ENCODE measurements around the gene EIF4ENIF1.
A peak's percentile ranks its signal among the peaks of the same experiment; 100 is the strongest.
"Not testable (repeated sequence)": the region's sequence is repeated elsewhere in the genome, so short reads cannot be mapped to it uniquely, and the experiment has no call there.

EIF4ENIF1 gene

GRCh38 chr22:31489632-31490495, at the start of gene EIF4ENIF1:
EIF4ENIF1 (minus strand) TSS chr22:31489842; CDS start chr22:31488718, 1,124 bp downstream.
- peak; percentile 79 for DNase-seq

- no peak for DNase-seq
Measured at GRCh38 chr22:31538815-31539214, 49.2 kb upstream of the EIF4ENIF1 start.

- DNase-seq = no peak
Measured at GRCh38 chr22:31537019-31537535, 47.4 kb upstream of the EIF4ENIF1 start.

GRCh38 chr22:31533374-31533773, 43.7 kb upstream of the EIF4ENIF1 start:
- DNase-seq = no peak

DNA sequence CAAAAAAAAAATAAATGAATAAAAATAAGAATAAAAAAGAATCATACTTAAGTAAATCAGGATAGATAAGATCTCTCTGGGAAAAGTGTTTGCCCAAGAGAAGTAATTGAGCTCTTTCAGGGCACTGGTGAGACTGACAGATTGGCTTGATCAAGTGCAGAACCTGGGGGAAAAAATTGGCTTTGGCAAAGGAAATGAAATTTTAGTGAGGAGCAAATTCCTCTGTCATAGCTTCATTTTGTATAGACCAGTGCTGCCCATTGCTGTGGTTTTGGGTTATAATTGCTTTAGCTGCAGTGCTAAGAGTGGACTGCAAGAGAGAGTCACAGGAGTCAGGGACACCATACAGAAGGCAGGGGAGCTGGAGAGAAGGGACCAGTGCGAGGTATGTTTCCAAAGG, 42.4 kb upstream of the EIF4ENIF1 start:
- no peak for DNase-seq

DNA sequence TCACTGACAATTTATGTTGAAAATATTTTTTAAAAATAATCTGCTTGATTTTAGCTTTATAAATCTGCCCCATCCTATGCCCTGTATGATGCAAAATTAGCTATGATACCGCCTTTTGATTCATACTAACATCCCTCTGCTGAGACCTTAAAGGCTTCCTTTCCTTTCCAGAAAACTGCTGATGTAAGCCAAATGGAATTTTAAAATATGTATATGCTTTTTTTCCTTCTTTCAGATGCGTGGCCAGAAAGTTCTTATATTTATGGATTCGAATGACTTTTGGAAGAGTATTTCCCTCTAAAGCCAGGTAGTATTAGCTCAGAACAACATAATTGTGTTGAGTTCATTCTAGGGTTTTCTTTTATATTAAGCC, 41.2 kb upstream of the EIF4ENIF1 start:
- DNase-seq = no peak

GRCh38 chr22:31526270-31526669, 36.6 kb upstream of the EIF4ENIF1 start:
- DNase-seq = no peak

GRCh38 chr22:31524132-31524531, 34.5 kb upstream of the EIF4ENIF1 start:
- not testable (repeated sequence) for DNase-seq

- DNase-seq = no peak
Measured at GRCh38 chr22:31520051-31520450, 30.4 kb upstream of the EIF4ENIF1 start.

DNA sequence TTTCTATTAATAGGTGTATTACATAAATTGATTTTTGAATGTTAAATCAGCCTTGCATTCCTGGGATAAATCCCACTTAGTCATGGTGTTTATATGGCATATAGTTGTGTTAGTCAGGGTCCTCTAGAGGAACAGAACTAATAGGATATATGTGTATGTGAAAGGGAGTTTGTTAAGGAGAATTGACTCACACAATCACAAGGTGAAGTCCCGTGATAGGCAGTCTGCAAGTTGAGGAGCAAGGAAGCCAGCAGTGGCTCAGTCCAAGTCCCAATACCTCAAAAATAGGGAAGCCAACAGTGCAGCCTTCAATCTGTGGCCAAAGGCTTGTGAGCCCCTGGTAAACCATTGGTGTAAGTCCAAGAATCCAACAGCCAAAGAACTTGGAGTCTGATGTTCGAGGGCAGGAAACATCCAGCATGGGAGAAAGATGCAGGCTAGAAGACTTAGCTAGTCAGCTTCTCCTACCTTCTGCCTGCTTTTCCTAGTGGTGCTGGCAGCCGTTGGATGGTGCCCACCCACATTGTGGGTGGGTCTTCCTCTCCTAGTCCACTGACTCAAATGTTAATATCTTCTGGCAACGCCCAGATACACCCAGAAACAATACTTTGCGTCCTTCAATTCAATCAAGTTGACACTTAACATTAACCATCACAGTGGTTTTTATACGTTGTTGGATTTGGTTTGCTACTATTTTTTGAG, 19.6 kb upstream of the EIF4ENIF1 start:
- DNase-seq = no peak

GRCh38 chr22:31508536-31508935, 18.9 kb upstream of the EIF4ENIF1 start:
- no peak for DNase-seq

- DNase-seq = not testable (repeated sequence)
Measured at GRCh38 chr22:31507517-31507916, 17.9 kb upstream of the EIF4ENIF1 start.

GRCh38 chr22:31504282-31504681, 14.6 kb upstream of the EIF4ENIF1 start:
- DNase-seq = no peak

DNA sequence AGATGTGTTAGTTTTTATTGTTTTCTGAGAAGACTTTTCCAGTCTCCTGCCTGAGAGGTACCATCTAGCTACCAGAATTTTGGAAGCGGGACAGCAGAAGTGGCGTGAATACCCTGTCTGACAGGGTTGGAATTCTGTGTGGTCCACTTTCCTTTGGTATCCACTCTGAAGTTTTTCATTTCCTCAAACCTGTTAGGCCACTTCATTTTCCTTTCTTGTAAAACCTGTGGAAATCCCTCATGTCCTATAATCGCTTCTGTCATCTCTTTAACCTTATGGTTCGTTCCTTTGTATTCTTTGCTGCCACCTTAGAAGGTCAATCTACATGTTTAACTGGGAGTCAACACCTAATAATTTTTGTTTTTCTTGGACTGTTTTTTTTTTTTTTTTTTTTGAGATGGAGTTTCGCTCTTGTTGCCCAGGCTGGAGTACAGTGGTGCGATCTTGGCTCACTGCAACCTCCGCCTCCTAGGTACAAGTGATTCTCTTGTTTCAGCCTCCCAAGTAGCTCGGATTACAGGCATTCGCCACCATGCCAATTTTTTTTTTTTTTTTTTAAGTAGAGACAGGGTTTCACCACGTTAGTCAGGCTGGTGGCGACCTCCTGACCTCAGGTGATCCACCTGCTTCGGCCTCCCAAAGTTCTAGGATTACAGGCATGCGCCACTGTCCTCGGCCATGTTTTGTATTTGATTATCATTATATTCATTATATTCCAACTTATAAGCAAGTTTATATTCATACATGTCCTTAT, 13.7 kb upstream of the EIF4ENIF1 start:
- DNase-seq = no peak

DNA sequence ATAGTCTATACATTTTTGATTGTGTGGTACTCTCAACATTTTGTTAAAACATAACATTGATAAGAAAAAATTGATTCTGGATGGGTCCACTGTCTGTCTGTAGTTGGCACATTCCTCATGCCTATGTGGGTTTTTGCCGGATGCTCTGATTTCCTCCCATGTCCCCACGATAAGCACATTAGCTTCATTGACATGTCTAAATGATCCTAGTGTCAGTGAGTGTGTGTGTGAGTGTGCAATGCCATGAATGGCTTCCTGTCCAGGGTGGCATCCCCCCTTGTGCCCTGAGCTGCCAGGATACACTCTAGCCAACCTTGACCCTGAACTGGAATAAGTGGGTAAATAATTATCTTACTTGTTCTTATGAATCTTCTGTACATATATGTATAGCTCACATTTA, 12.1 kb upstream of the EIF4ENIF1 start:
- no peak for DNase-seq

DNA sequence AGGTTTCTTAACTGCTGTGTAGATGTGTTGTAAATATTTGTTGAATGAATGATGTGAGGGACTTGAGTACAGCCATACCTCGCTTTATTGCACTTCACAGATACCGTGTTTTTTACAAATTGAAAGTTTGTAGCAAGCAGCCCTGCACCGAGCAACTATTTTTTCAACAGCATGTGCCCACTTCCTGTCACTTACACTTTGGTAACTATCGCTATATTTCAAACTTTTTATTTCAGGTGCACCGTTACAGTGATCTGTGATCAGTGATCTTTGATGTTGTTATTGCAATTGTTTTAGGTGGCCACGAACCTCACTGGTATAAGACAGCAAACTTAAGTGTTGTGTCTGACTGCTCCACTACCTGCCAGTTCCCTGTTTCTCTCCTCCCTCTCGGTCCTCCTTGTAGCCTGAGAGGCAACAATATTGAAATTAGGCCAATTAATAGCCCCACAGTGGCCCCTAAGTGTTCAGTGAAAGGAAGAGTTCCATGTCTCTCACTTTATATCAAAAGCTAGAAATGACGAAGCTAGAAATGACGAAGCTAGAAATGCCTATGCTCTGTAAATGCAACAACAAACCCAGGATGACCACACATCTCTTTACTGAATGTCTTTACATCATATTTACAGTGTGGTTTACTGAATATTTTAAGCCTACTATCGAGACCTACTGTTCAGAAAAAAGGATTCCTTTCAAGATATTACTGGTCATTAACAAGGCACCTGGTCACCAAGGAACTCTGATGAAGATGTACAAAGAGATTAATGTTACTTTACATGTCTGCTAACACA, 7.7 kb upstream of the EIF4ENIF1 start:
- DNase-seq = no peak

DNA sequence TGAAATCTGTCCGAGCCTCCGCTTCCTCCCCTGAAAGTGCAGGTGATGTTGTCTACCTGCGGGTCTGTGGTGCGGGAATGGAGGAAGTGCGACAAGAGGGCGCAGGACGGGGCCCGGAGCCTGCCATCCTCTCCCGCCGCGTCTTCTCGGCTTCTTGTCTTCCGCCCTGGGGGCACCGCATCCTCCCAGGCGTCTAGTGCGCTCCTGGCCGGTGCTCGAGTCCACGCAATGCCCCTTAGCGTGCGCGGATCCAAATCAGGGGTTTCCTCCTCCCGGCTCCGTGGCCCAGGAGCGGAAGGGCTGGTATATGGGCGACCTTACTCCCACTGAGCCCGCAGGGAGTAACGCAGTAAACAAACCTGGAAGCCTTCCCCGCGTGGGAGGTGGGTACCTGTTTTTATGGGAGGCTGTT, 7.1 kb upstream of the EIF4ENIF1 start:
- DNase-seq = no peak

DNA sequence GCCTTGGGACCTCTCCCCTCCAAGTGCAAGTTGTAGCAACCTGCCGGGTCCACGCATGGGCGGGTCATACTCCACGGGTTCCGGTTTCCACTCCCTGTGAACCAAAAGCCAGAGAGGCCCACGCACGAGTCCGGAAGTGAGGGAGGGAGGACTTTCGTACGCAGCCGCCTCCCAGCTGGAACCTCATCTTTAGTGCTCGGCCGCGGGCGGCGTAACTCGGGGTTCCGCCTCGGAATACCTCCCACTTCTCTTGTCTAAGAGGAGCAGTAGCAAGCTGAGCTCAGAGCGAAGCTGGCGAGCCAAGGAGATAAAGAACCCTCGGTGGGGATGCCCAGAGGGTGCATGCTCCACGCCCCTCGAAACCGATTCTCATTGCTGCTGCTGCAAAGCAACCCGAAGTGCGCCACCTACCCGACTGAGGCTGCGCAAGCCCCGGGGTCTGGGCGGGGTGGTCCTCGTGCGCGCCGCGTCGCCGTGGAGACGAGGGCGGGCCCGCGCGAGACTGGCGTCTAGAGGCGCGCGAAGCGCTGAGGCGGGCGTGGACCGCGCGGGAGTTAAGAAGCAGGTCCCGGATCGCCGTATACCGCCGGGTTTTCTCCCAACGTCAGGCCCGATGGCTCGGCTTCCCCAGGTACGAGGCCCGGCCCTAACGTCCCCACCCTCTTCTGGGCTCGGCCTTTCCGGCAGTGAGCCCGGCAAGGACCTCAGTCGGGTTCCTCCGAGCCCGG, 6.5 kb upstream of the EIF4ENIF1 start, which contains the start of gene SFI1:
TSS of gene SFI1 (plus strand) at position 530 of the 728 bp plus-strand sequence. CDS start 11,749 bp downstream, outside the sequence.
- peak; percentile 89 for DNase-seq

DNA sequence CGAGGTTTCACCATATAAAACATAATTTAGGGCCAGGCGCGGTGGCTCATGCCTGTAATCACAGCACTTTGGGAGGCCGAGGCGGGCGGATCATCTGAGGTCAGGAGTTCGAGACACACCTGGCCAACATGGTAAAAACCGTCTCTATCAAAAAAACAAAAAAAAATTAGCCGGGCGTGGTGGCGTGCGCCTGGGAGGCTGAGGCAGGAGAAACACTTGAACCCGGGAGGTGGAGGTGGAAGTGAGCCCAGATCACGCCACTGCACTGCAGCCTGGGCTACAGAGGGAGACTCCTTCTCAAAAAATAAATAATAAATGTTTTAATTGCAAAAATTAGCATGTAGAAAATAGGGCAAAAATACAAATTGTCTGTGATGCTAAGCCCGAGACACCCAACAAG, 5.7 kb upstream of the EIF4ENIF1 start:
- DNase-seq = no peak

DNA sequence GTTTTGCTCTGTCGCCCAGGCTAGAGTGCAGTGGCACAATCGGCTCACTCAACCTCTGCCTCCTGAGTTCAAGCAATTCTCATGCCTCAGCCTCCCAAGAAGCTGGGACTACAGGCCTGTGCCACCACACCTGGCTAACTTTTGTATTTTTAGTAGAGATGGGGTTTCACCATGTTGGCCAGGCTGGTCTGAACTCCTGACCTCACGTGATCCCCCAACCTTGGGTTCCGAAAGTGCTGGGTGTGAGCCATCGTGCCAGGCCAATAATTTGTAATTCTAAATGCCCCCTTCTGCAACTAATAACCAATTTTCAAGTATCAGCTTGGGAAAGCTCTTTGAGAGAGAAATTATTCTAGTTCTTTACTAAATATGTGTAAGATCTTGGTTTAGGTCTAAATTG, 3.7 kb upstream of the EIF4ENIF1 start:
- DNase-seq = not testable (repeated sequence)

DNA sequence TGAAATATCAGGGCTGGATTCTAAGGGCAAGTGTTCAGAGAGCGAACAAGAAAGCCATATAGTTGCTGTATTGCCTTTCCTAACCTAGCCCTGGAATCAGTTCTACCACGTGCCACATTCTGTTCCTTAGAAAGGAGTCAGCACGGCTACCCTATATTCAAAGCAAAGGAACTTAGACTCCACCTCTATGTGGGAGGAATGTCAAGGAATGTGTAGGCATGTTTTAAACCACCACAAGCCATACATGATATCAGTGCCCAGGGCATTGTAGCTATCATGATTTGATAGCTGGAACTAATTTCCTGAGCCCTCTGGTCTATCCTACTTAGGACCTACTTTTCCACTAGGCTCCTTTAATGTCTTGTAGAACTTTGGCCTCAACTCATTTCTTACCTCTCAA, 2.5 kb upstream of the EIF4ENIF1 start:
- DNase-seq = no peak
